Measurements from ENCODE around the gene AFAP1. TPM values are rescaled to one million over a fixed set of nuclear protein-coding genes. Genes with fewer than 3 reads are reported as not detected.

AFAP1 gene
- total RNA-seq, 1 donor from 2014 or later: 6.8 TPM

DNA sequence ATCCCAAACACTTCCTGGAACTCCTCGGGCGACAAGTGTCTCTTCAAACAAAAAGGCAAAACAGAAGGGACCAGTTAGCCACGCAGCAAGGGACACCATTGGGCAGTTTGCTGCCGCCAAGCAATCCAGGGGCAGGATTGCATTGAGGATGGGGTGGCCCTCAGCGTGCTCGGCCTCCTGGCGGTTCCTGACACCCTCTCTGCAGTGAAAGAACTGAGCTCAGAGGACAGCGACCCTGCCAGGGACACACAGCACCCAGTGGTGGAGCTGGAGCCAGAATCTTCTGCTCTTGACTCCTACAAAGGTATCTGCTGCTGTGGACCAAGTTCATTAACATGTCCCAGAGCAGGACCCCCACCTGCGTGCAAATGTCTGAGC lies 27.4 kb upstream of the AFAP1 start:
- H3K4me3 ChIP-seq (ENCODE audit: low read depth, low read length): no peak overlapping the region
- no peaks in the 10 kb centered on the region for H3K36me3 ChIP-seq (ENCODE audit: control insufficient read depth, insufficient read depth, low read length)
- TF ChIP-seq CTCF (IDR thresholded peaks at IDR 0.05; ENCODE audit: insufficient read depth, low read length, severe bottlenecking): no peak
- no peaks in the 10 kb centered on the region for H3K27me3 ChIP-seq (ENCODE audit: control insufficient read depth, insufficient read depth, low read length)
- DNase-seq (ENCODE audit: low read depth): no peak
- no peak for FAIRE-seq

- no peaks in the 10 kb centered on the region for H3K27me3 ChIP-seq (ENCODE audit: control insufficient read depth, insufficient read depth, low read length)
- no peak overlapping the region for H3K4me3 ChIP-seq (ENCODE audit: low read depth, low read length)
- FAIRE-seq (no peak), DNase-seq (ENCODE audit: low read depth) (no peak)
- TF ChIP-seq CTCF (IDR thresholded peaks at IDR 0.05; ENCODE audit: insufficient read depth, low read length, severe bottlenecking): no peak
- no peaks in the 10 kb centered on the region for H3K36me3 ChIP-seq (ENCODE audit: control insufficient read depth, insufficient read depth, low read length)
Measured at GRCh38 chr4:7966281-7967062, 26.8 kb upstream of the AFAP1 start.

GRCh38 chr4:7964890-7965662 lies 25.4 kb upstream of the AFAP1 start:
- DNase-seq (ENCODE audit: low read depth): peak; percentile 95
- Histone ChIP-seq H3K4me3 (ENCODE audit: low read depth, low read length) (no peak overlapping the region), H3K27me3 (ENCODE audit: control insufficient read depth, insufficient read depth, low read length) (no peaks in the 10 kb centered on the region), H3K36me3 (ENCODE audit: control insufficient read depth, insufficient read depth, low read length) (no peaks in the 10 kb centered on the region)
- peak; percentile 97 for FAIRE-seq
- no peak for TF ChIP-seq CTCF (IDR thresholded peaks at IDR 0.05; ENCODE audit: insufficient read depth, low read length, severe bottlenecking)

- H3K36me3 ChIP-seq (ENCODE audit: control insufficient read depth, insufficient read depth, low read length): no peaks in the 10 kb centered on the region
- TF ChIP-seq CTCF (IDR thresholded peaks at IDR 0.05; ENCODE audit: insufficient read depth, low read length, severe bottlenecking): no peak
- FAIRE-seq (no peak), DNase-seq (ENCODE audit: low read depth) (no peak)
- no peak overlapping the region for H3K4me3 ChIP-seq (ENCODE audit: low read depth, low read length)
- H3K27me3 ChIP-seq (ENCODE audit: control insufficient read depth, insufficient read depth, low read length): no peaks in the 10 kb centered on the region
Measured at GRCh38 chr4:7964459-7964858, 24.8 kb upstream of the AFAP1 start.

DNA sequence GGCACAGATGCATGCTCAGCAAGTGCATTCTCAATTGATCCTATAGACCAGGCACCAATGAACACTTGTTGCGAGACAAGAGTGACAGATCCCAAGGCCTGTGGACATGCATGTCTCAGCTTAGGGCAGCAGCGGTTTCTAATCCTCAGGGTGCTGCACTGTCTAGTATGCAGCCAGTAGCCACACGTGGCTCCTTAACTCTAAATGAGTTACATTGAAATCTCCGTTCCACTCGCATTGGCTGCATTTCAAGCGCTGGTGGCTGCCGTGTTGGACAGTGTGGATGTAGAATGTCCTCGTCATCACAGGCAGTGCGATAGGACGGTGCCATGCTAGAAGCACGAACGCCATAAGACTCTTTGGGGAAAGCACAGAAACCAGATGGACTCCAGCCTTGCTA lies 24.0 kb upstream of the AFAP1 start:
- DNase-seq (ENCODE audit: low read depth) (no peak), FAIRE-seq (no peak)
- Histone ChIP-seq H3K36me3 (ENCODE audit: control insufficient read depth, insufficient read depth, low read length) (no peaks in the 10 kb centered on the region), H3K4me3 (ENCODE audit: low read depth, low read length) (no peak overlapping the region), H3K27me3 (ENCODE audit: control insufficient read depth, insufficient read depth, low read length) (no peaks in the 10 kb centered on the region)
- TF ChIP-seq CTCF (IDR thresholded peaks at IDR 0.05; ENCODE audit: insufficient read depth, low read length, severe bottlenecking): no peak

Data from bronchial epithelial cell (primary cell).